ENCODE data around the gene KLF8. TPM values are rescaled to one million over a fixed set of nuclear protein-coding genes. Genes with fewer than 3 reads are reported as not detected.
"Not testable (repeated sequence)": the region's sequence is repeated elsewhere in the genome, so short reads cannot be mapped to it uniquely, and the experiment has no call there.

Gene KLF8
- total RNA-seq, result 9.1 and 10.1 TPM in 2 replicates
- 5.4 and 7.9 TPM in 2 replicates for polyA plus RNA-seq

DNA sequence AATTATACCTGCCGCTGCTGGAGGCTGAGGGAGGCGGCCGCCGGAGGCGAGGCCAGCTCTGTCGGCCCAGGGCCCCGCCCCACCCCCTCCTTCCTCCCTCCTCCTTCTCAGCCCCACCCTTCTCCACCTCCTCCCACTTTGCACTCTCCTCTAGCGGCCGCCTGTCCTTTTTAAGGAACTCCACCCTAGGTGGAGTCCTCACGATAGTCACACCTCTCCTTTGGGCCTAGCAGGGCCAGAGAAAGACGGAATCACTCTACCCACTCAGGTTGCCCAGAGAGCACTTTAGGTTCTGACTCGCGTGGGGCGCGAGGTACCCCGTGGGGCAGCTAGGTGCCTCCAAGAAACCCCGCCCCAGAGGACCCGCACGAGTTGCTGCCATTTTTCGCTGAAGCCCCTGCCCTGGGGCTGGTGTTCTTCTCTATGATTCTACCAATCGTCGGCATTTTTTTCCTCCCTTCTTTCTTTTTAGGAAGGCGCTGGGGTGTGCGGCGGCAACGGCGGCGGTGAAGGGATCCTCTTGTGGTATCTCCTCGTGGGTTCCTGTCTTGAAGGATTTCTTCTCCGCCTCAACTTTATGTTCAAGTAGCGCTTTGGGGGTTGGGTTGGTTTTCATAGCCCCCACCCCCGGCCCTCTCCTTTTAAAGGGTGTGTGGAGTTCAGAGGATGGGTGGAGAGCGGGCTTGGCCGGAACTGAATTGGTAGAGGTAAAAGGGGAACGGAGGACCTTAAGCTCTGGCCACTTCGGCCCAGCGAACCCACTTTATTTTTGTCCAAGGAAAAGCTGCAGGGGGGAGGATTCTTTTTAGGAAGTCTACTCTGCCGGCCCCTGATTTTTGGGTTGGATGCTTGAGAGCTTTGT, at the start of gene KLF8:
Gene KLF8 (plus strand): TSS at position 136 of the 862 bp plus-strand sequence. CDS start 979 bp downstream, outside the sequence.
- Histone ChIP-seq H4K20me1 (ENCODE audit: insufficient read depth, poor library complexity, severe bottlenecking) (no peaks in the 10 kb centered on the region), H3K4me1 (ENCODE audit: insufficient read depth) (no peaks in the 10 kb centered on the region), H3K36me3 (replicated peaks; ENCODE audit: insufficient read depth, low read depth) (no peaks in the 10 kb centered on the region), H2AFZ (peak within 1 kb of the TSS; percentile 68), H3K27ac (peak within 1 kb of the TSS; percentile 12), H3K9me3 (ENCODE audit: low read depth) (no peaks in the 10 kb centered on the region), H3K79me2 (no peaks in the 10 kb centered on the region), H3K4me2 (peak within 1 kb of the TSS; percentile 86), H3K4me3 (peak within 1 kb of the TSS; percentile 58), H3K27me3 (no peaks in the 10 kb centered on the region), H3K9me2 (replicated peaks; ENCODE audit: insufficient read depth) (no peaks in the 10 kb centered on the region)
- DNase-seq (ENCODE audit: low spot score), result peak; percentile 58
- TF ChIP-seq EZH2 (IDR thresholded peaks at IDR 0.05; ENCODE audit: borderline replicate concordance), result no peak
- TF ChIP-seq EZH2phosphoT487 (IDR thresholded peaks at IDR 0.05; ENCODE audit: low read depth, severe bottlenecking, unreplicated experiment), result no peak
- TF ChIP-seq, protein P1, sequence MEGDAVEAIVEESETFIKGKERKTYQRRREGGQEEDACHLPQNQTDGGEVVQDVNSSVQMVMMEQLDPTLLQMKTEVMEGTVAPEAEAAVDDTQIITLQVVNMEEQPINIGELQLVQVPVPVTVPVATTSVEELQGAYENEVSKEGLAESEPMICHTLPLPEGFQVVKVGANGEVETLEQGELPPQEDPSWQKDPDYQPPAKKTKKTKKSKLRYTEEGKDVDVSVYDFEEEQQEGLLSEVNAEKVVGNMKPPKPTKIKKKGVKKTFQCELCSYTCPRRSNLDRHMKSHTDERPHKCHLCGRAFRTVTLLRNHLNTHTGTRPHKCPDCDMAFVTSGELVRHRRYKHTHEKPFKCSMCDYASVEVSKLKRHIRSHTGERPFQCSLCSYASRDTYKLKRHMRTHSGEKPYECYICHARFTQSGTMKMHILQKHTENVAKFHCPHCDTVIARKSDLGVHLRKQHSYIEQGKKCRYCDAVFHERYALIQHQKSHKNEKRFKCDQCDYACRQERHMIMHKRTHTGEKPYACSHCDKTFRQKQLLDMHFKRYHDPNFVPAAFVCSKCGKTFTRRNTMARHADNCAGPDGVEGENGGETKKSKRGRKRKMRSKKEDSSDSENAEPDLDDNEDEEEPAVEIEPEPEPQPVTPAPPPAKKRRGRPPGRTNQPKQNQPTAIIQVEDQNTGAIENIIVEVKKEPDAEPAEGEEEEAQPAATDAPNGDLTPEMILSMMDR (IDR thresholded peaks at IDR 0.05; ENCODE audit: poor library complexity), result no peak
- 52% methylated on average over 32 of the region's 38 CpGs for WGBS (ENCODE audit: low lambda C conversion rate, missing lambda C conversion rate)

DNA sequence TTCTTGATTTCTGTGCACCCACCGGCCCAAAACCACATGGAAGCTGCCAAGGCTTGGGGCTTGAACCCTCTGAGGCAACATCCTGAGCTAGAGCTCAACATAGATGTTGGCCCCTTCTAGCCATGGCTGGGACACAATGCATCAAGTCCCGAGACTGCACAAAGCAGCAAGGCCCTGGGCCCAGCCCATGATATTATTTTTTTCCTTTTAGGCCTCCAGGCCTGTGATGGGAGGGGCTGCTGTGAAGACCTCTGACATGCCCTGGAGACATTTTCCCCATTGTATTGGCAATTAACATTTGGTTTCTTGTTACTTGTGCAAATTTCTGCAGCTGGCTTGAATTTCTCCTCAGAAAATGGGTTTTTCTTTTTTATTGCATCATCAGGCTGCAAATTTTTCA, 25.2 kb upstream of the KLF8 start:
- H3K4me3 ChIP-seq; H3K4me2 ChIP-seq; H3K4me1 ChIP-seq (ENCODE audit: insufficient read depth); H3K79me2 ChIP-seq; DNase-seq (ENCODE audit: low spot score); H3K27ac ChIP-seq; H4K20me1 ChIP-seq (ENCODE audit: insufficient read depth, poor library complexity, severe bottlenecking); H3K36me3 ChIP-seq (replicated peaks; ENCODE audit: insufficient read depth, low read depth); H3K9me3 ChIP-seq (ENCODE audit: low read depth); H3K27me3 ChIP-seq; H3K9me2 ChIP-seq (replicated peaks; ENCODE audit: insufficient read depth); H2AFZ ChIP-seq: not testable (repeated sequence)
- 59% methylated on average over 2 of the region's 2 CpGs for WGBS (ENCODE audit: low lambda C conversion rate, missing lambda C conversion rate)

DNA sequence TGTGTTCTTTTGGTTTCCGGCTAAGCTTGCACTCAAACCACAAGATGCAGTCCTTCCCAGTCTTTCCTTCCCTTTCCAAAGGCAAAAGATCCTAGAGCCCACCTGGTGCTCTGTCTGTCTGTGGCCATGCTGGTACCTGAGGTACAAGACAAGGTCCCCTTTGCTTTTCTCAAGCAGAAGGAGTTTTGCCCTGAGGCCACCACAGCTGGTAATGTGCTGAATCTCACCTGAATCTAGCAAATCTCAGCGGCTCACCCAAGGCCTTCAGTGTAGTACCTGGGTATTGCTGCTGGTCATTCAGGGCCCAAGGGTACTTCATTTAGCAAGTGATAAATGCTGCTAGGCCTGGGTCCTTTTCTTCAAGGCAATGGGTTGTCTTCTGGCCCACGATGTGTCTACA, 20.5 kb upstream of the KLF8 start:
- no peaks in the 10 kb centered on the region for H3K36me3 ChIP-seq (replicated peaks; ENCODE audit: insufficient read depth, low read depth)
- H3K4me3 ChIP-seq, result no peak overlapping the region
- H2AFZ ChIP-seq, result no peak overlapping the region
- H3K9me3 ChIP-seq (ENCODE audit: low read depth), result no peaks in the 10 kb centered on the region
- H4K20me1 ChIP-seq (ENCODE audit: insufficient read depth, poor library complexity, severe bottlenecking), result no peaks in the 10 kb centered on the region
- 87% methylated on average over 3 of the region's 3 CpGs for WGBS (ENCODE audit: low lambda C conversion rate, missing lambda C conversion rate)
- H3K9me2 ChIP-seq (replicated peaks; ENCODE audit: insufficient read depth), result no peaks in the 10 kb centered on the region
- H3K27ac ChIP-seq, result no peak overlapping the region
- DNase-seq (ENCODE audit: low spot score), result no peak
- H3K79me2 ChIP-seq, result no peaks in the 10 kb centered on the region
- TF ChIP-seq, protein P1 (IDR thresholded peaks at IDR 0.05; ENCODE audit: poor library complexity), result no peak
- TF ChIP-seq EZH2phosphoT487 (IDR thresholded peaks at IDR 0.05; ENCODE audit: low read depth, severe bottlenecking, unreplicated experiment) (no peak), EZH2 (IDR thresholded peaks at IDR 0.05; ENCODE audit: borderline replicate concordance) (no peak)
- H3K27me3 ChIP-seq, result no peaks in the 10 kb centered on the region
- no peak overlapping the region for H3K4me2 ChIP-seq
- H3K4me1 ChIP-seq (ENCODE audit: insufficient read depth), result no peaks in the 10 kb centered on the region

DNA sequence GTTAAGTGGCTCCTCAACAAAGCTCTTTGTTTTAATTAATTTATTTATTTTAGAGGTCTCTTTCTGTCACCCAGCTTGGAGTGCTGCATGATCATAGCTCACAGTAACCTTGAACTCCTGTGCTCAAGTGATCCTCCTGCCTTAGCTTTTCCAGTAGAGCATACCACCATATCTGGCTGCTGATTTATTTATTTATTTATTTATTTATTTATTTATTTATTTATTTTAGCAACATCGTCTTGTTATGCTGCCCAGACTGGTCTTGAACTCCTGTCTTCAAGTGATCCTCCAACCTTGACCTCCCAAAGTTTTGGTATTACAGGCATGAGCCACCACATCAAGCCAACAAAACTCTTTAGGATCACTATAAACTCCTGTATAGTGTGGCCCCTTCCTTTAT, 15.8 kb upstream of the KLF8 start:
- Histone ChIP-seq H3K9me3 (ENCODE audit: low read depth) (no peaks in the 10 kb centered on the region), H3K36me3 (replicated peaks; ENCODE audit: insufficient read depth, low read depth) (no peaks in the 10 kb centered on the region), H3K4me2 (no peak overlapping the region), H3K79me2 (no peaks in the 10 kb centered on the region), H3K4me1 (ENCODE audit: insufficient read depth) (no peaks in the 10 kb centered on the region), H2AFZ (no peak overlapping the region), H3K27ac (no peak overlapping the region), H4K20me1 (ENCODE audit: insufficient read depth, poor library complexity, severe bottlenecking) (no peaks in the 10 kb centered on the region), H3K27me3 (no peaks in the 10 kb centered on the region), H3K9me2 (replicated peaks; ENCODE audit: insufficient read depth) (no peaks in the 10 kb centered on the region), H3K4me3 (no peak overlapping the region)
- WGBS (ENCODE audit: low lambda C conversion rate, missing lambda C conversion rate), result 87% methylated on average over 1 of the region's 1 CpG
- no peak for TF ChIP-seq EZH2phosphoT487 (IDR thresholded peaks at IDR 0.05; ENCODE audit: low read depth, severe bottlenecking, unreplicated experiment)
- TF ChIP-seq, protein P1 (IDR thresholded peaks at IDR 0.05; ENCODE audit: poor library complexity), result no peak
- no peak for TF ChIP-seq EZH2 (IDR thresholded peaks at IDR 0.05; ENCODE audit: borderline replicate concordance)
- DNase-seq (ENCODE audit: low spot score), result no peak
